GM19239 (cell line): Measurements from ENCODE around the gene UBA7.

Source experiments
- DNase-seq: peaks from one replicate; pipeline ENCODE4 v3.0.0; 2011; ENCODE audit warnings: low spot score; ENCODE audit not compliant: insufficient read length
- FAIRE-seq: peaks from 2 replicates; lab custom pipeline; 2011; peaks lifted over from hg19 to GRCh38; lab: Jason Lieb, UNC

The UBA7 gene

DNA sequence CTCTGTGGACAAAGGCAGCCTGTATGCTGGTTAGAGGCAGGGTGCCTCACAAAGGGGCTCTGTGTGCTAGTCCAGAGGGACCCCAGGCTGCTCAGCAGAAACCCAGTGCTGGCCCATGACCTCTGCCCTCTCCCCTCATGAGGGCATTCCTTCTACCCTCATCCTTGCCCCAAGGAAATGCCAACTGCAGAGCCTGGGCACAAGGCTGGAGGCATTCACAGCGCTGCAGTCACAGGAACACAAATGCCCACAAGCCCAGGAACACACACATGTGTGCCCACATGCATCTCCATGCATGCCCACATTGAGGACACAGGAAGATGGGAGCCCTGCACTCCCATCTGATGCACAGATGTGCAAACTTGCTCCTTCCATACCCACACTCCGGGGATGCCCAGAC, 6.9 kb downstream of the UBA7 start:
- DNase-seq (no peak), FAIRE-seq (no peak)

DNA sequence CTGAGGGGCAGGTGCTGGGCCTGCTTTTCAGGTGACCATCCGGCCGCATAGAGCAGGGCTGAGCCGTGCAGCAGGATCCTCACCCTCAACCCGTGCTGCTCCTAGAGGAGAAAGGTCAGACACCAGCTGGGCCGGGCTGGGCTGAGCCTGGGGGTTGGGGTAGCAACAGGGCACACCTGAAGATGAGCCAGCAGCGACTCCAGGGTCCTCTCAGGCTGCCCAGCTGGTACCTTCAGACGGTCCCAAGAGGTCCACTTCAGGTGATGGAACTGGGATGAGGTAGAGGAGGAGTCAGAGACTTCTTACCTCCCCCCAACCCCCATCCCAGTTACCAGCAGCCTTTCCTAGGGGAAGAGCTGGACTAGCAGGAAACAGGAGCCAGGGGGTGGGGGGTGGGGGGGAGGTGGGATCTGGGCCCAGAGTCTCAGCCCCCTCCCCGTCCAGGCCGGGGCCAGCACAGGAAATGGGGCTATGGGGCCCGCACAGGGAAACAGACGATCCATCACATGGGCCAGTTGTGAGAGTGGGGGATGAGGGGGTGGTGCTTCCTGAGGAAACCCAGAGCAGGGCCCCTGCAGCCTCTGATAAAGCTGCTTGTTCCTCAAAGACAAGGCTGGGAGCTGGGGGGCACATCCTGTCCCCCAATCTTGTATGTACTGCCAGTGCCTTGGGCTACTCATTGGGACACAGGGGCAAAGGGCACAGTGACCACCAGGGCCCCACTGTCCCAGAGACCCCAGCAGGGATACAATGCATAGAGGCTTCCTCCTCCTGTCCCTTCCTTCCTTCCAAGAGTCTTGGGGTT, 7.7 kb downstream of the UBA7 start:
- no peak for DNase-seq
- peak; percentile 58 for FAIRE-seq

DNA sequence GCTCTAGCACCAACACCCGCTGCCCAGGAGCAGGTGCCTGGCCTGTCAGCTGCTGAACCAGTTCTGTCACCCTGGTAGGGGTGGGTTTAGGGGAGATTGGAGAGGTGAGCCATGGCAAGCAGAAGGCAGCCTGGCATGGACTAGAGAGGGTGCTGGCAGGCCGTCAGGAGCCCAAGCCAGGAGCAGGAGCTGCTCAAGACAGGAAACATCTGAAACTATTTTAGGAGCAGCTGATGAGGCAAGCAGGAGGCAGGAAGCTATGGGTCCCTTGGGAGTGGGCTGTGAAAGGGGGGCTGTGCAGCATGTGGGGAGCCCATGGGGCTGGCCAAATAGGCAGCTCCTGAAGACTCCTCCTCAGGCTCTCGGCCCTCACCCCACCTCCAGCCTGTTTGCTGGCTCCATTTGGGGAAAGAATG, 8.4 kb downstream of the UBA7 start:
- DNase-seq (no peak), FAIRE-seq (peak; percentile 80)

DNA sequence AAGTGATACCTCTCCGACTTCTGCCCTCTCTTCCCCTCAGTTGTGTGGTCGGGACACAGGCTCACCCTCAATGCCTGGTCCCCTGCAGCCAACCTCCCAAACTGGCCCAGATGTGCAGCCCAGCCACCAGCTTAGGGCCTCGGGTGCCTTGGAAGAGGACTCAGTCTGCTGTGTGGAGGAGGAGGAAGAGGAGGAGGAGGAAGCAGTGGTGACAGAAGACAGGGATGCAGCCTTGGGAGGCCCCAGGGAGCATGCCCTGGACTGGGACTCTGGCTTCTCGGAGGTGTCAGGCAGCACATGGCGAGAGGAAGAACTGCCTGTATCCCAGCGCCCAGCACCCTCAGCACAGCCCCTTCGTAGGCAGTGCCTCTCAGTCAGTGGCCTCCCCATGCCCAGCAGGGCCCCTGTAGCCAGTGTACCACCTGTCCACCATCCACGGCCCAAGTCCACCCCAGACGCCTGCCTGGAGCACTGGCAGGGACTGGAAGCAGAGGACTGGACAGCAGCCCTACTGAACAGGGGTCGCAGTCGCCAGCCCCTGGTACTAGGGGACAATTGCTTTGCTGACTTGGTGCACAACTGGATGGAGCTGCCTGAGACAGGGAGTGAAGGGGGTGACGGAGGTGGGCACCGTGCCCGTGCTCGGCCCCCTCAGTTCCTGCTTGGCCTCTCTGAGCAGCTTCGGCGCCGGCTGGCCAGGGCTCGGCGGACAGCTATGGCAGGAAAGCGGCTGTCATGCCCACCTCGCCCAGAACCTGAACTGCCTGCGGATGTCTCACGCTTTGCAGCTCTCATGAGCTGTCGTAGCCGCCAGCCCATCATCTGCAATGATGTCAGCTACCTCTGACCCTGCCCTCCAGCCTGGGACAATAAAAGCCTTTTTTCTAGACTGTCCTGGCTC, 9.4 kb downstream of the UBA7 start:
- DNase-seq = no peak
- FAIRE-seq = no peak

DNA sequence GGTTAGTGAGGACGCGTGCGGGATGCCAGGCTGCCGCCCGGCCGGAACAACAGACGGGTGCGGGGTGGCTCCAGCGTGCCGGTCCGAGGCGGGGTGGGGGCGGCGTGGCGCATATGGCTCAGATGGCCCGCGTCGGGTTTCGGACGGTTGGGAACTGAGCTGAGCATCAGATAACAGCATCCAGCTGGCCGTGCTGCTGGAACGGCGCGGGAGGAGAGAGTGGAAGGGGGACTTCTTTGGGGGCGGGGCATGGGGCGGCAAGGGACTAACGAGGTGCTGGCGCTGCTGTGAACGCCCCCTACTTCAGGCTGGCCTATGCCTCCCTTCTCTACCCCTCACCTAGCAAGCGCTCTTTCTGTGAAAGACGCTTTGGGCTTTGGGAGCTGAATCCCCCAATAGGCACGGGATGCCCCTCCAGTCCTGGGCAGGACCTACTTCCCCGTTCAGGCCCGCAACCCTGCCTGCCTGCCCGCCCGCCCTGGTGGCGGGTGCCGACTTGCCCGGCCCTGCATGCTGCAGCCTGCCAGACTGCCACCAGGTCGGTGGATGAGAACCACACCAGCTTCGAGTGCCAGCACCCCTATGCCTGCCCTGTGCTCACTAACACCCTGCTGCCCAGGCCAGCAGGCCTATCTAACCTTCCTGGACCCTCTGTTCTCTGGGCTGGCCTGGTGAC, 10.2 kb downstream of the UBA7 start:
- FAIRE-seq = peak; percentile 37
- DNase-seq = no peak

DNA sequence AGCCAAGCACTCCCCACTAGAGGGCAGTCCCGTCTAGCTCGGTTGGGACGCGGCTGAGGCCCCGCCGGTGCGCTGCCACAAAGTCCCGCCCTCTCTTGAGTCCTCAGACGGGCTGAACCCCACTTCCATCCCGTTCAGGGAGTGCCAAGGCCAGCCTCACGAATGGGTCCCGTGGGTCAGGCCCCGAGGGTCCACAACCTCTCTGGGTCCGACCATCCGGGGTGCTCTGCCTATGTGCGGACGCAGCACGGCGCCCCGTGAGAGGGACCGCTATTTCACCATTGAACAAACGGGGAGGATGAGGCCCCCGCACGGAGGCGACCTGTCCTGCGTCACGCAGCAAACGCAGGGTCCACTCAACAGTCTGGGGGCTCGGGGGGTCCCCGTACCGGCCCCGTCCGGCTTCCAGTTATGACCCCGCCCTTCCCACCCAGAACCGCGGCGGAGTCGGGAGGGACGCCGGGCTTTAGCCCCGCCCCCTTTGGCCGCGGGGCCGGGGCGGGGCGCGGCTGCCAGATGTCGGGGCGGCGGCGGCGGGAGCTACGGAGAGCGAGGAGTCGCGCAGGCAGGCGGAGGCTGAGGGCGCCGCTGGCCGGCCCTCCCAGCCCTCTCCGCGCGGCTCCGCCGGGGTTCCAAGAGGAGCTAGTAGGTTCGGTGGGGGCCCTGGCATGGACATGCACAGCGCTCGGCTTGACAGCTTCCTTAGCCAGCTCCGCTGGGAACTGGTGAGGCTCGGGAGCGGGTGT, 10.9 kb downstream of the UBA7 start, which contains the start of gene INKA1:
Gene INKA1 (plus strand): TSS at position 543 of the 746 bp plus-strand sequence. CDS start 132 bp downstream, at position 675.
- DNase-seq (peak; percentile 88), FAIRE-seq (peak; percentile 97)

DNA sequence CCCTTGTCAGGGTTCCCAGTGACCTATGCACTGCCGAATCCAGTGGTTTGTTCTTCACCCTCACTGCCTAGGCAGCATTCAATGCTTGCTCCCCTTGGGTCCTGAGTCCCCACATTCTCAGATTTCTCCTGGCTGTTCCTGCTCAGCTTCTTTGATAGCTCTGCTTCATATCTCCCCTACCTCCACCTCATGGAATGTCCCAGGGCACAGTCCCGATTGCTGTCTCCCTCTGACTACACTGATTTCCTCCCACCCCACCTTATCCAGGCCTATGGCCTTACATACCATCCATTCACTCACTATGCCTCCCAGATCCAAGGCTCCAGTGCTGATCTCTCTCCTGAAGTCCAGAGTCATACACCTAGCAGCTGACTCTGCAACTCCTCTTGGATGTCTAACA, 12.6 kb downstream of the UBA7 start:
- no peak for FAIRE-seq
- DNase-seq = no peak

DNA sequence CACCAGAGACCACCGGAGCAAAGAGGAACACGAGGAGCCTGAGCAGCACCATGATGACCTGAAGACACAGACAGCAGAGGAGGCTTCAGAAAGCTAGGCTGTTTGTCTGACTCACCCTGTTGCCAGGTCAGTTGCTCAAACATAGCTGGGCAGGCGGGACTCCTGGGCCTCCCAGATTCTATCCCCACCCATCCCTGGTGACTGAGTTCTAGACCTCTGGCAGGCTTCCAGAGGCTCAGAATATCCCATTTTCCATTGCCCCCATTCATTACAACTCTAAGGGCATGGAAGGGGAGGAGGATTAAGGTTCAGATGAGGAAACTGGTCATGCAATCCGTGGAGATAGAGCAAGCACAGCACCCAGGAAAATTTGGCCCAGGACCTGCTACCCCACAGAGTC, 14.0 kb downstream of the UBA7 start, which contains the start of gene CDHR4:
Gene CDHR4 (minus strand): TSS at position 113 of the 400 bp plus-strand sequence. CDS start 61 bp downstream, at position 52.
- FAIRE-seq (no peak), DNase-seq (no peak)

DNA sequence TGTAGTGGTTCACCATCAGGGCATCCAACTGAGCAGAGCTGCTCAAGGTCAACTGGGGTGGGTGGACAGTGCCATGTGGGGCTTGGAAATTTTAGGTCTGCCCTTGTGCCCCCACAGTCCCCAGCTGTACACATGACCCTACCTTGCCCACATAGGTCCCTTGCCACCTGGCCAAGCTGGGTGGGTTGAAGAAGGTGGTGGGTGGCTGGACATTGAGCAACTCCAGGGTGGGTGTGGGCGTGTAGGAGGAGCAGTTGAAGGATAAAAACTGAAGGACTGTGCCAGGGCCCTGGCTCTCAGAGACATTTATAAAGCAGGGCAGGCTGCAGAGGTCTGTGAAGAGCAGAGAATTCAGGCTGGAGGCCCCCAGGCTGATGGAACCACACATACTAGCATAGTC, 14.6 kb downstream of the UBA7 start:
- DNase-seq (no peak), FAIRE-seq (no peak)

DNA sequence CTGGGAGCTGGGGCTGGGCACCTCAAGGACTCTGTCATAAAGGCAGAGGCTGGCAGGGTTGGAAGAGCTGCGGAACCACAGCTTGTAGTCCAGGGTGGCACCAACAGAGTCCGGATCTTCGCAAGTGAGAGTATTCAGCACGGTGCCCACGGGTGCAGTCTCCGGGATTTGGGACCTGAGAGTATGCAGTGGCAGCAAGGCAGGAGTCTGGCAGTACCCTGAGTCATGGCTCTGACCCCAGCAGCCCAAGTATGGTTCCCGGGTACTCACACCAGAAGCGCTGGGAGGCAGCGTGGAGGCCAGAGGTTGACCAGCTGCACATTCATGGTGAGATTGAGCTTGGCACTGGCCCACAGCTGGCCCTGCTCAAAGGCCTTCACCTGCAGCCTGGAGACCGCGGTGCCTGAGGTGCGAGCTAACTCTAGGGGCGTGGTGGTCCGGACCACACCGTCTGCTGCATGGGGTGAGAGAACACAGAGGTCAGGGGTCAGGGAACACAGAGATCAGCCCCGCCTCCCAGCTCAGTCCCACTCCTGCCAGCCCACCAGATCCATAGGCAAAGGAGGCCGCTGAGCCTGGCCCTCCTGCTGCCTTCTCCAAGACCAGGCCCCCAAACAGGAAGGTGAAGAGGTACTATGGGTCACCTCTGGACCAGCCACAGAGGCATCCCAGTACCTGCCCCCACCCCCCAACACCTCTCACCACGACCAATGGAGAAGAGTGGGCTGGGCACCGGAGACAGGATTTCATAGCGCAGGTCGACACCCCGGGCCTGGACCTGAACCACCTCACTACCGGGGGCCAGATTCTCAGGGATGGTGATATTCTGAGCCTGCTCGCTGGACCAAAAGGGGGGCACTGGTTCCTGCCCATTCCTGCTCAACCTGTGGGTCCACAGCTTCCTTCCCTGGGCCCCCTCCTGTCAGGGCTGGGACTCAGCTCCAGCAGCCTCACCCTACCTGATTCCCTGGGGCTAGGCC, 18.5 kb downstream of the UBA7 start:
- no peak for DNase-seq
- FAIRE-seq = no peak

DNA sequence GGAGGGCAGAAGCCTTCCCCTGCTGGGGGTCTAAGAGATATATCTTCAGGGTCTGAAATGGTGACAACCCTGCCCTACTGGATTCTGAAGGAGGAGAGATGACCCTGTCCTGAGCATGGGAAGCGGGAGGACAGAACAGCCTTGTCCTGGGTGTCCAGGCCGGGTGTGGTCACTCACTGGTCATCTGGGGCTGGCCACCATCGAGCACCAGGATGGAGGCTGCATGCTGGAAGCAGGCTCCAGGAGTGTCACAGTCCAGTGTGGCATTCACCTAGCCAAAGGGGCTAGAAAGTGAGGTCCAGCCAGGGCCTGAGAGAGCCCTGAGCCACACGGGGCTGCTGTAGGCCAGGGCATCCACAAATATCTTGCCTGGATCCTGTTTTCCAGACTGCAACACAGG, 19.3 kb downstream of the UBA7 start:
- DNase-seq (no peak), FAIRE-seq (no peak)

DNA sequence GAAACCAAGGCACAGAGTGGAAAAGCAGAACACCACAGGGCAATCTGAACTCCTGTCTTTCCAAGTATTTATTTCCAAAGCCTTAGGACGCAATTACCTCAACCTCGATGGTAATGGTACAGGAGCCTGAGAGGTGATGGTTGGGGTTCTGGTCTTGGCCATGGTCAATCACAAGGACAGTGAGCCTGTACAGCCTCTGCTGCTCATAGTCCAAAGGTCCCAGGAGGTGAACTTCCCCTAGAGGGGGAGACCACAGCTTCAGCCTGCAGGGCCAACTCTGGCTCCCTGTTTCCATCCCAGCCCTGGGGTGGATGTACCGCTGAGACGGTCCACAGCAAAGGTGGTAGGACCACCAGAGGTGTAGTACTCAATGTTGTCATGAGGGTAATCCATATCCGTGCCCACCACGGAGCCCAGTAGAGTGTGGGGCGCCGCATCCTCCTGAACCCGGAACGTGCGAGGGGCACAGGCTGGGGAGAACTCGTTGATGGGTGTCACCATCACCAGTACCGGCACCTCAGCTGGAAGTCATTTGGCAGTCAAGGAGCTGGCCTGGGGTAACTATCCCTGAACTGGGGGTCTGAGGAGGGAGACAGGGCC, 20.2 kb downstream of the UBA7 start:
- FAIRE-seq (no peak), DNase-seq (no peak)

DNA sequence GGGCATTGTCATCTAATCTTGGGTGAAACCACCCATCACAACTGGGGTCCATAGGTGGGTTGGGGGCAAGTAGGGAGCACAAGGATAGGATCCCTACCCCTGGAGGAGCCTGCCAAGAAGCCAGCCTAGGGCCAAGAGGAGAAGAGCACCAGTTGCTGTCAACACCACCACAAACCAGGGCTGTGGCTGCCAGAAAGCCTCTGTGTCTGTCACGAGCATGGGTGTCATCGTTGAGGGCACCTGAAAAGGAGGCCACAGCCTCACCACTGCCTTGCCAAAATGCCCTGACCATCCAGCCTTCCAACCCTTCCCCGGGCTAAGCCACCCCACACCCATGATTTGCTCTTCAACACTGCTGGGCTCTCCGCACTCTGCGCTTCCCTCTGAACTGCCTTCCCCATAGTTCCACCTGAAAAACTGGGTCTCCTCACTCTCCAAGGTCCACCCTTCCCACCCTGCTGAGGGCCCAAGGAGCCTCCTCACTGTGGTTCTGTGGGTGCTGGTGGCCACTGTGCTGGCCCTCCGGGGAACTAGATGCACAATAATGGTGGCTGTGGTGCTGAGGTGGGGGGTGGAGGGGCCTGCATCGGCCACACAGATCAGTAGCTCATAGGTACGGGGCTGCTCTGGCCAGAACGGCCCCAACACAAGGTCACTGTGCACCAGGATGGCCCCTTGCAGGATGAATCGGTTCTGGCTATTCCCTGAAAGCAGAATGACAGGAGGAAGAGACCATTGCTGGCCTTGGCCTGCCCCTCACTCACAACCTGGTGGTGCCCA, 21.2 kb downstream of the UBA7 start:
- DNase-seq = no peak
- FAIRE-seq = no peak

DNA sequence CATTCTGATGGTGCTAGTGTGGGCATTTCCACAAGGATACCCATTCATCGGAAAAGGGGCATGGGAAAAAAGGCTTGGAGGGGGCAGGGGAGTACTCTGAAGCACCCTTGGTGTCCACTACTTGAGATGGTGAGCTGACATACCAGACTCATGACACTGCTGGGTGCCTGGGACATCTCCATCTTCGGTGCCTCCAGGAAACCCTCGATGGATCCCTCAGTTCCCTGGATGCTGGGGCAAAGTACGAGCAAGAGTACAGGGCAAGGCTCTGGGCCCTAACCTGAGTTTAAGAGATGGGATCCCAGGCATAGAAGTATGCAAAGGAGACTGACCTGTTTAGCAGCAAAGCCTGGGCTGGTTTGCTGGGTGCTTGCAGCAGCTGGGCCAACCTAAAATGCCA, 22.2 kb downstream of the UBA7 start:
- DNase-seq (no peak), FAIRE-seq (no peak)

DNA sequence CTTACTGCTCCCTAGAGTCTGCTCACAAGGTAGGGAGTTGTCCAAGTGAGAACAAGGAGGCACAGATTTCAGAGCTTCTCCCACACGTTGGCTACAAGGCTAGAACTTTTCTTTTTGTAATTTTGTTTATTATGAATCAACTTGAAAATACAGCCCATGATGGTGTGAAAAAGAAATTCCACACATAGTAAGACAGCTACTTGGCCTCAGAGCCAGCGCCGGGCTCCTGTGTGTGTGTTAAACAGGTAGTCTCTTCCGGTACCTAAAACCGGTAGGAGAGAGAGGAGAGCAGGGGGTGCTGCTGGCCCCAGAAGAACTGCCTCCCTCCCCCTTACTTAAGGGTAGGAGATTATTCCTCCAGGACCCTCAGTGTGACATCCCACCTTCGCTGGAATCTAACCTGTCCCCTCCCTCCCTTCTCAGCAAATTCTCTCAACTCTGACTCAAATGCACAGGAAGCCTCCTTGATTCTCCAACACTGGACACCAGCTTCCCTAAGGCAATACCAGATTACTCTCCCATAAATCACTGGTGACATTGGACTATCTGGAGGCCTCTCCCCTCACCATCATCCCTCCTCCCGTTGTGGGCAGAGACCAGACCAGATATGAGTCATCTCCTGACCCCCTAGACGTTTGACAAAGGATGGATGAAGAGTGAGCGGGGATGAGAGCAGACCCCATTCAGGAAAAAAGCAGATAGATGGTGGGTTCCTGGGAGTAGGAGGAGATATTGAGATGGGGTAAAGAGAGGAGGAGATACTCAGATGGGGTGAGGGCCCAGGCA, 22.9 kb downstream of the UBA7 start:
- DNase-seq (no peak), FAIRE-seq (no peak)

DNA sequence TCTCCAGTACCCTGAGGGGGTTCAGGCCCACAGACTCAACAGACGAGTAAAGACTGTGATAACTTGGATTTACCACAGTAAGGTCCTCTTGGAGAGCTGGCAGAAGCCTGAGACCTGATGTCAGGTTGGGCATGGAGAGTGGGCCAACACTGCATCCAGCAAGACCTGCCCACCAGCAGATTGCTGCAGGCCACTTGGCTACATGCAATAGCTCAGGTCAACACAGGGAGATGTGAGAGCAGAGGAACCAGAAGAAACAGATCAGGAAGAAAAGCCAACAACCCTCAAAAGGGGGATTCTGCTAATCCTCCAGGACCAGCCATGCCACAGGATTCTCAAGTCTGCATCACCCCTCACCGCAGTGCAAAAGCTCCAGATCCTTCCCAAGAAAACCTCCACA, 25.7 kb downstream of the UBA7 start:
- DNase-seq (no peak), FAIRE-seq (no peak)

DNA sequence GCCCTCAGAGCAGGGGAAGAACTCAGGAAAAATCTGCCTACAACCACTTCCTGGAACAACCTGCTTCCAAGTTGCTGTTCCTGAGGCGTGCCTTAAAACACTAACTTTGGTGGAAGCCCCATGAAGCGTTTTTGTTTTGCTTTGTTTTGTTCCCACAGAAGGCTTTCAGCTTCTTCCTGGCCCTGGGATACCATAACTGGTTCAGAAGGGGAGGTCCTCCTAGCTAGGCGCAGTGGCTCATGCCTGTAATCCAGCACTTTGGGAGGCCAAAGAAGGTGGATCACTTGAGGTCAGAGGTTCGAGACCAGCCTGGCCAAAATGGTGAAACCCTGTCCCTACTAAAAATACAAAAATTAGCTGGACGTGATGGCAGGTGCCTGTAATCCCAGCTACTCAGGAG, 26.2 kb downstream of the UBA7 start:
- FAIRE-seq = no peak
- DNase-seq = no peak
